ENCODE measurements around the gene NT5C3A. TPM values are rescaled to one million over a fixed set of nuclear protein-coding genes. Genes with fewer than 3 reads are reported as not detected.

The NT5C3A gene
- total RNA-seq, 1 donor from 2014 or later, result 29.8 TPM

- H3K27me3 Mint-ChIP-seq (ENCODE audit: low read depth), result peaks cover 20% of the 10 kb centered on the region
- no peaks in the 10 kb centered on the region for H3K36me3 Mint-ChIP-seq
- no peak for DNase-seq (ENCODE audit: low spot score in 2 of 2, unreplicated experiment in 2 of 2)
- TF ChIP-seq, protein P1, sequence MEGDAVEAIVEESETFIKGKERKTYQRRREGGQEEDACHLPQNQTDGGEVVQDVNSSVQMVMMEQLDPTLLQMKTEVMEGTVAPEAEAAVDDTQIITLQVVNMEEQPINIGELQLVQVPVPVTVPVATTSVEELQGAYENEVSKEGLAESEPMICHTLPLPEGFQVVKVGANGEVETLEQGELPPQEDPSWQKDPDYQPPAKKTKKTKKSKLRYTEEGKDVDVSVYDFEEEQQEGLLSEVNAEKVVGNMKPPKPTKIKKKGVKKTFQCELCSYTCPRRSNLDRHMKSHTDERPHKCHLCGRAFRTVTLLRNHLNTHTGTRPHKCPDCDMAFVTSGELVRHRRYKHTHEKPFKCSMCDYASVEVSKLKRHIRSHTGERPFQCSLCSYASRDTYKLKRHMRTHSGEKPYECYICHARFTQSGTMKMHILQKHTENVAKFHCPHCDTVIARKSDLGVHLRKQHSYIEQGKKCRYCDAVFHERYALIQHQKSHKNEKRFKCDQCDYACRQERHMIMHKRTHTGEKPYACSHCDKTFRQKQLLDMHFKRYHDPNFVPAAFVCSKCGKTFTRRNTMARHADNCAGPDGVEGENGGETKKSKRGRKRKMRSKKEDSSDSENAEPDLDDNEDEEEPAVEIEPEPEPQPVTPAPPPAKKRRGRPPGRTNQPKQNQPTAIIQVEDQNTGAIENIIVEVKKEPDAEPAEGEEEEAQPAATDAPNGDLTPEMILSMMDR (IDR thresholded peaks at IDR 0.05; ENCODE audit: unreplicated experiment), result no peak
- peaks cover 33% of the 10 kb centered on the region for H3K9me3 Mint-ChIP-seq
- H3K4me1 Mint-ChIP-seq, result peaks cover 5% of the 10 kb centered on the region
- H3K27ac Mint-ChIP-seq, result peak overlapping the region; percentile 47
- H3K4me3 Mint-ChIP-seq, result no peak overlapping the region
Observed at GRCh38 chr7:33072471-33072870, 9.9 kb upstream of the NT5C3A start.

GRCh38 chr7:33070831-33071230, 8.3 kb upstream of the NT5C3A start:
- H3K27ac Mint-ChIP-seq, result no peak overlapping the region
- peaks cover 8% of the 10 kb centered on the region for H3K36me3 Mint-ChIP-seq
- H3K27me3 Mint-ChIP-seq (ENCODE audit: low read depth), result peaks cover 11% of the 10 kb centered on the region
- H3K4me3 Mint-ChIP-seq, result no peak overlapping the region
- peaks cover 46% of the 10 kb centered on the region for H3K9me3 Mint-ChIP-seq
- no peak for DNase-seq (ENCODE audit: low spot score in 2 of 2, unreplicated experiment in 2 of 2)
- TF ChIP-seq, protein P1 (IDR thresholded peaks at IDR 0.05; ENCODE audit: unreplicated experiment), result no peak
- peaks cover 5% of the 10 kb centered on the region for H3K4me1 Mint-ChIP-seq

GRCh38 chr7:33070277-33070676, 7.7 kb upstream of the NT5C3A start:
- Mint-ChIP-seq H3K27ac (no peak overlapping the region), H3K4me1 (peaks cover 5% of the 10 kb centered on the region), H3K4me3 (no peak overlapping the region), H3K27me3 (ENCODE audit: low read depth) (peaks cover 7% of the 10 kb centered on the region), H3K9me3 (peaks cover 48% of the 10 kb centered on the region), H3K36me3 (peaks cover 11% of the 10 kb centered on the region)
- TF ChIP-seq, protein P1 (IDR thresholded peaks at IDR 0.05; ENCODE audit: unreplicated experiment), result no peak
- DNase-seq (ENCODE audit: low spot score in 2 of 2, unreplicated experiment in 2 of 2), result no peak

GRCh38 chr7:33067921-33068320, 5.3 kb upstream of the NT5C3A start:
- Mint-ChIP-seq H3K4me1 (peaks cover 13% of the 10 kb centered on the region), H3K9me3 (peaks cover 58% of the 10 kb centered on the region), H3K27ac (no peak overlapping the region), H3K27me3 (ENCODE audit: low read depth) (no peaks in the 10 kb centered on the region), H3K4me3 (no peak overlapping the region), H3K36me3 (peaks cover 19% of the 10 kb centered on the region)
- DNase-seq (ENCODE audit: low spot score in 2 of 2, unreplicated experiment in 2 of 2), result no peak
- TF ChIP-seq, protein P1 (IDR thresholded peaks at IDR 0.05; ENCODE audit: unreplicated experiment), result no peak

DNA sequence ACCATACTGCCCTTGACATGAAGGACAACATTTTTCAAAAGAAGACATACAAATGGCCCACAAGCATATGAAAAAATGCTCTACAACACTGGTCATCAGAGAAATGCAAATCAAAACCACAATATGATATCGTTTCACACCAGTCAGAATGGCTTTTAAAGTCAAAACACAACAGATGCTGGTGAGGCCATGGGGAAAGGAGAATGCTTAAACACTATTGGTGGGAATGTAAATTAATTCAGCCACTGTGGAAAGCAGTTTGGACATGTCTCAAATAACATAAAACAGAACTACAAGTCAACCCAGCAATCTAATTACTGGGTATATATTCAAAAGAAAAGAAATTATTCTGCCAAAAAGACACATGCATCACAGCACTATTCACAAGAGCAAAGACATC, 4.2 kb upstream of the NT5C3A start:
- Mint-ChIP-seq H3K9me3 (peaks cover 57% of the 10 kb centered on the region), H3K27me3 (ENCODE audit: low read depth) (no peaks in the 10 kb centered on the region), H3K4me3 (no peak overlapping the region), H3K4me1 (peaks cover 12% of the 10 kb centered on the region), H3K36me3 (peaks cover 19% of the 10 kb centered on the region), H3K27ac (no peak overlapping the region)
- TF ChIP-seq, protein P1 (IDR thresholded peaks at IDR 0.05; ENCODE audit: unreplicated experiment), result no peak
- no peak for DNase-seq (ENCODE audit: low spot score in 2 of 2, unreplicated experiment in 2 of 2)

GRCh38 chr7:33065981-33066380, 3.4 kb upstream of the NT5C3A start:
- no peak overlapping the region for H3K27ac Mint-ChIP-seq
- DNase-seq (ENCODE audit: low spot score in 2 of 2, unreplicated experiment in 2 of 2), result no peak
- peaks cover 49% of the 10 kb centered on the region for H3K9me3 Mint-ChIP-seq
- peaks cover 19% of the 10 kb centered on the region for H3K36me3 Mint-ChIP-seq
- H3K4me3 Mint-ChIP-seq, result no peak overlapping the region
- H3K27me3 Mint-ChIP-seq (ENCODE audit: low read depth), result no peaks in the 10 kb centered on the region
- TF ChIP-seq, protein P1 (IDR thresholded peaks at IDR 0.05; ENCODE audit: unreplicated experiment), result no peak
- H3K4me1 Mint-ChIP-seq, result peaks cover 18% of the 10 kb centered on the region
